ENCODE measurements around the gene SEMA4B.

Gene SEMA4B

DNA sequence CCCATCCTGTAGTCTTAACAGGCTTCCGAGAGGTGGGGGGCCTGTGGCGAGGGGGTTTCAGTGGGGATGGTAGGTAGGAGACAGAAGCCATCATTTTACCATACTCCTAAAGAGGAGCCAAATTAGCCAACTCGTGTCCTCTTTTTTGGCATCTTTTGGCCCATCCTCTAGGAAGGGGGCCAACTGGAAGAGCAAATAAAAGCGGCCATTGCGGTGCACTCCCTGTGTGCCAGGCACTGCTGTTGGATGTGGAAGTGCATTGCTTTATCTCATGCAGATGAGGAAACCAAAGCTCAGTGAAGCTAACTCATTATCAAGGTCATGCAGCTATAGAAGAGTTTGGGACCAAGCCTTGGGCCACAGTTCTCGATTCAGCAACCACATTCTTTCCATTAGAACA lies 6.1 kb downstream of the SEMA4B start:
- DNase-seq (ENCODE audit: insufficient read length, low spot score) (no peak), FAIRE-seq (no peak)
- TF ChIP-seq, protein P1, sequence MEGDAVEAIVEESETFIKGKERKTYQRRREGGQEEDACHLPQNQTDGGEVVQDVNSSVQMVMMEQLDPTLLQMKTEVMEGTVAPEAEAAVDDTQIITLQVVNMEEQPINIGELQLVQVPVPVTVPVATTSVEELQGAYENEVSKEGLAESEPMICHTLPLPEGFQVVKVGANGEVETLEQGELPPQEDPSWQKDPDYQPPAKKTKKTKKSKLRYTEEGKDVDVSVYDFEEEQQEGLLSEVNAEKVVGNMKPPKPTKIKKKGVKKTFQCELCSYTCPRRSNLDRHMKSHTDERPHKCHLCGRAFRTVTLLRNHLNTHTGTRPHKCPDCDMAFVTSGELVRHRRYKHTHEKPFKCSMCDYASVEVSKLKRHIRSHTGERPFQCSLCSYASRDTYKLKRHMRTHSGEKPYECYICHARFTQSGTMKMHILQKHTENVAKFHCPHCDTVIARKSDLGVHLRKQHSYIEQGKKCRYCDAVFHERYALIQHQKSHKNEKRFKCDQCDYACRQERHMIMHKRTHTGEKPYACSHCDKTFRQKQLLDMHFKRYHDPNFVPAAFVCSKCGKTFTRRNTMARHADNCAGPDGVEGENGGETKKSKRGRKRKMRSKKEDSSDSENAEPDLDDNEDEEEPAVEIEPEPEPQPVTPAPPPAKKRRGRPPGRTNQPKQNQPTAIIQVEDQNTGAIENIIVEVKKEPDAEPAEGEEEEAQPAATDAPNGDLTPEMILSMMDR (IDR thresholded peaks at IDR 0.05; ENCODE audit: insufficient read depth, missing control alignments), result no peak

DNA sequence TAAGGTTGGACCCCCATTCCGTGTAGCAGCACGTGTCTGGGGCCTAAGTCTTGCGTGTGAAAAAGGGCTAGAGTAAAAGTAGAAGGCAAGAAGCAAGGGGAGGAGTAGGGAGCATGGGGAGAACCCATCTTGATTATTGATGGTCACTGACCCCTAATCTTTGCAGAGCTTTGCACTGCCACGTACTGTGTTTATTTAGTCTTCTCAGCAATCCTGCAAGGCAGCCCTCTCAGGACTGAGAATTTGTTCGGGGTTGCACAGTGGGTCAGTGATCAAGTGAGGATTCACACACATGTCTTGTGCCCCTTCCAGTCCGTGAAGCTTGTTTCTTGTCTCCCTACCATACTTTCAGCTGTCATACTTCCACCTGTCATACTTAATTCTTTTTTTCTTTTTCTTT lies 7.2 kb downstream of the SEMA4B start:
- FAIRE-seq (no peak), DNase-seq (ENCODE audit: insufficient read length, low spot score) (no peak)
- TF ChIP-seq, protein P1 (IDR thresholded peaks at IDR 0.05; ENCODE audit: insufficient read depth, missing control alignments), result no peak

DNA sequence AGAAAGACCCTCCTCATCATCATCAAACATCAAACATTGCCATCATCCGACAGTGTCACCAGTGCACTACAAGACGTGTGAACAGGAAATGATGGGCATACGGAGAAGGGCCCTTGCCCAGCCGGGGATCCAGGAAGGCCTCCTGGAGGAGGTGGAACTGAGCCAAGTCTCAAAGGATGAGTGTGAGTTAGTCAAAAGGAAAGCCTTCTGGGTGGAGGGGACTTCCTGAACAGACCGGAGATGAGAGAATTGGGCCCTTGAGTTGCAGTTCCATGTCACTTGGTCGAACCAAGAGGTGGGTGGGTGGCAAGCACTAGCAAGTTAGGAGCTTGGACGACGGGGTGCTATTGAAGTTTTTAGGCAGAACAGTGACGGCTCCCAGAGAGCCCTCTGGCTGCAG lies 8.5 kb downstream of the SEMA4B start:
- TF ChIP-seq, protein P1 (IDR thresholded peaks at IDR 0.05; ENCODE audit: insufficient read depth, missing control alignments), result no peak
- no peak for FAIRE-seq
- DNase-seq (ENCODE audit: insufficient read length, low spot score), result no peak

DNA sequence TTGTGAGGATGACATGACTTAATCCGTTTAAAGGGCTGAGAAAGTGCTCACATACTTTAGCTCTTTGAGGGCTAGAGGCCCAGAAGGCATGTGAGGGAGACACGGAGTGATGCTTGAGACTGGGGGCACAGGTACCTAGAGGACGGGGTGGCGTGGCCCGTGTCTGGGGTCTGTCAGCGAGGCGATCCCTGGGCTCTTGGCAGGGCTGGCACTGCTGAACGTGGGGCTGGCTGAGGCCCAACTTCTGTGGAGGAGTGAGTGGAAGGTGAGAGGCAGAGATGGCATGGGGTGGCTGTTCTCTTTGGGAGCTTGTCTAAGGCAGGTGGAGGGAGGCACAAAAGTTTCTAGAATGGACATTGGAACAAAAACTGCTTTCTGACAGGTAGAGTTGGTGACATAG lies 9.5 kb downstream of the SEMA4B start:
- no peak for FAIRE-seq
- TF ChIP-seq, protein P1 (IDR thresholded peaks at IDR 0.05; ENCODE audit: insufficient read depth, missing control alignments), result no peak
- no peak for DNase-seq (ENCODE audit: insufficient read length, low spot score)

DNA sequence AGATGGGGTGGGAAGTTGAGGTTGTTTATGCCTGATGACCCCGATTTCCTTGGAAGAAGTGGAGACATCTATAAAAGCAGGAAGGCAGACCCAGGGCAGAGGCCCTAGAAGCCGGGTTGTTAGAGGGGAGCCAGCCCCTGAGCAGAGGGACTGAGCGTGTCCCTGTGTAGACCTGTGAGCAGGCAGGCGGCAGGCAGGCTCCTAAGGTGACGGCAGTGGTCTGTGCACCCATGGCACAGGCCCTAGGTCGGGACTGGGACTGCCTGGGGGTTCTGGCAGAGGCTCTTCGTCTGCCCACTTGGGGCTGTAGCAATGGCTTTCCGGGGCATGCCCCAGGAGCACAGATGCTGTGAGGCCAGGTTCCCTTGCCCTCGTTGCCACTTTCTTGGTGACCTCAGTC lies 9.9 kb downstream of the SEMA4B start:
- no peak for FAIRE-seq
- DNase-seq (ENCODE audit: insufficient read length, low spot score), result no peak
- TF ChIP-seq, protein P1 (IDR thresholded peaks at IDR 0.05; ENCODE audit: insufficient read depth, missing control alignments), result no peak

DNA sequence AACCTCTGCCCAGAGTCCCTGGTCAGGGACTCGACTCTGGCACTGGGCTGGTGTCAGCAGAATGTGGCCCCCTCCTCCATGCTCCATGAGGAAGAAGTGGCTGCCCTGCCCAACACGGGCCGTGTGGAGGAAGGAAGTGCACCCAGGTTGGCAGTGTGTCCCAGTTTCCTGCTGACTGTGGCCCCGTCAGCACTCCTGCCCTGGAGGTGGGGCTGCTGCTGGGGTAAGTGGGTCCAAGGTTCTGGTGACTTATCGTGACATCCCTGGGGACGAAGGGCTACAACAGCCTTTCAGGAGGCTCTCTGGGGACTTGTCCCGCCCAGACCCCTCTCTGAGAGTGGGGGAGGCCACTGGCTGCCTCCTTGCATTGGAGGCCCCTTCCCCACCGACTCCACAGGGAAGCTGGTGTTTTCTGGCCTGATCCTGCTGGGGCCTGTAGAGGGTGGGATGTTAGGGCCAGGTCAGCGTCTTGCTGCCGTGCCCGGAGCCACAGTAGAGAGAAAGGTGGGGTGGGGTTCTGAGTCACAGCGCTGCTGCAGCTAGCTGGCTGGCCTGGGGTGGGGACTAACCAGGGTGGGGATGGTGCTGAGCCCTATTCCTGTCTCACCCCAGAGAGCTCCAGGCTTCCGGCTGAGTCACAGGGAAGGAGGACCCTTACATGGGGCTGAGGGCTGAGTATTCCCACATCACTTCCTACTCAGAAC lies 10.5 kb downstream of the SEMA4B start:
- TF ChIP-seq, protein P1 (IDR thresholded peaks at IDR 0.05; ENCODE audit: insufficient read depth, missing control alignments), result no peak
- DNase-seq (ENCODE audit: insufficient read length, low spot score), result no peak

DNA sequence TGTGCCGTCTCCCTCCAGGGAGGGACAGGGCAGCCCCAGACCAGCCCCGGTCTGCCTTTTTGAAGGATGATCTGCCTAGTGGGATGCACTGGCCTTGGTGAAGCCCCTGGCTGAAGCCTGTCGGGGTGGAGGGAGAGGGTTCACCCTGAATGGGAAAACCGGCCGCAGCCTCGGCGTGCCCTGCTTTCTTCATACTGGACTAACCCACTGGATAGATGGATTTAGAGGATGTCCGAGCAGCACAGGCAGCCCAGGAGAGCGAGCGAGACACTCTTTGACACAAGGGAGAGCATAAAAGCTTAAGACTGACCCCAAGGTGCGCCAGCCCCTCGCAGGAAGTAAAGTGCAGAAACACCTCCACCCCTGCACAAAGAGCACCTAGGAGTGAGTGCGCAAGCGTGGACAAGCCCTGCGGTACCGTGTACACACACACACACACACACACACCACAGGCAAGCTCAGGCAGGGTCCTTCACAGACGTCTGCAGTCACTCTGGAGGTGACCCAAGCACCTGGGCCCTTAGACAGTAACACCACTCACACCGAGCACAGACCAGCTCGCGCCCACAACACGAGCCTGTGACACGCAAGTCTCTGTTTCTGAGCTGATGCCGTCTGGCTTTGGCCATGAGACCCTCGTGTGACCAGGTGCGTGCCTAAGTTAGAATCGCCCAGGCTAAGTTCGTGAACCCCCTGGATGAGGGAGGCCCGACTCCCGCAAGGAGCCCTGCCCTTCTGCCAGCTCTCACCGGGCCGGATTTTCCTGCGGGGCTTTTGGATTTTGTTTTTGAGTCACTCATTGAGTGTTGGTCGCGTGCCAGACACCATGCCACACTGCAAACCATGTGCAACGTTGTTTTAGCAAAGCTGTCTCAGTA lies 11.3 kb downstream of the SEMA4B start:
- no peak for DNase-seq (ENCODE audit: insufficient read length, low spot score)
- TF ChIP-seq, protein P1 (IDR thresholded peaks at IDR 0.05; ENCODE audit: insufficient read depth, missing control alignments), result no peak
- FAIRE-seq, result no peak

More for the DNA sequence above, 10.5 kb downstream of the SEMA4B start:
- FAIRE-seq, result no peak

All from D721Med (cell line).